ENCODE results near the gene BCL6B. TPM values are rescaled to one million over a fixed set of nuclear protein-coding genes. Genes with fewer than 3 reads are reported as not detected.

BCL6B gene
- total RNA-seq, 1 experiment from 2014 or later: 0.57 TPM

DNA sequence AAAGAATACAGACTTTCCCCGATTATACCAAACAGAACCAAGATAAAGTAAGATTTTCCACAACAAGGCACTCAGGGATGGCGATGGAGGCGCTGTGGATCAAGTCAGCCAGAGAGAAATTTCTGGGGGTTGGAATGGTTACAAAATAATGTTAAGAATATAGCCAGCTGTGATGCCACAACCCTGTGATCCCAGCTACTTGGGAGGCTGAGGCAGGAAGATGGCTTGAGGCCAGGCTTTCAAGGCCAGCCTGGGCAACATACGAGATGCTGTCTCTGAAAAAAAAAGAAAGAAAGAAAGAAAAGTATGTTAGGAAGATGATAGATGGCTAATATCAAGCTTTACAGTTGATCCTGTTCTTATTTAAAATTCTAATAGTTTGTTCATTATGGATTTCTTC lies 37.6 kb upstream of the BCL6B start (continued):
- TF ChIP-seq, protein P1, sequence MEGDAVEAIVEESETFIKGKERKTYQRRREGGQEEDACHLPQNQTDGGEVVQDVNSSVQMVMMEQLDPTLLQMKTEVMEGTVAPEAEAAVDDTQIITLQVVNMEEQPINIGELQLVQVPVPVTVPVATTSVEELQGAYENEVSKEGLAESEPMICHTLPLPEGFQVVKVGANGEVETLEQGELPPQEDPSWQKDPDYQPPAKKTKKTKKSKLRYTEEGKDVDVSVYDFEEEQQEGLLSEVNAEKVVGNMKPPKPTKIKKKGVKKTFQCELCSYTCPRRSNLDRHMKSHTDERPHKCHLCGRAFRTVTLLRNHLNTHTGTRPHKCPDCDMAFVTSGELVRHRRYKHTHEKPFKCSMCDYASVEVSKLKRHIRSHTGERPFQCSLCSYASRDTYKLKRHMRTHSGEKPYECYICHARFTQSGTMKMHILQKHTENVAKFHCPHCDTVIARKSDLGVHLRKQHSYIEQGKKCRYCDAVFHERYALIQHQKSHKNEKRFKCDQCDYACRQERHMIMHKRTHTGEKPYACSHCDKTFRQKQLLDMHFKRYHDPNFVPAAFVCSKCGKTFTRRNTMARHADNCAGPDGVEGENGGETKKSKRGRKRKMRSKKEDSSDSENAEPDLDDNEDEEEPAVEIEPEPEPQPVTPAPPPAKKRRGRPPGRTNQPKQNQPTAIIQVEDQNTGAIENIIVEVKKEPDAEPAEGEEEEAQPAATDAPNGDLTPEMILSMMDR (IDR thresholded peaks at IDR 0.05 in 2 of 3, conservative IDR thresholded peaks at IDR 0.05 in 1 of 3; ENCODE audit: borderline replicate concordance in 1 of 3, insufficient read depth in 1 of 3, low read depth in 2 of 3, low read length in 2 of 3): no peak
- TF ChIP-seq, protein P2, sequence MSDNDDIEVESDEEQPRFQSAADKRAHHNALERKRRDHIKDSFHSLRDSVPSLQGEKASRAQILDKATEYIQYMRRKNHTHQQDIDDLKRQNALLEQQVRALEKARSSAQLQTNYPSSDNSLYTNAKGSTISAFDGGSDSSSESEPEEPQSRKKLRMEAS (IDR thresholded peaks at IDR 0.05): no peak
- TF ChIP-seq POLR2AphosphoS5 (IDR thresholded peaks at IDR 0.05; ENCODE audit: low read depth, low read length) (no peak), JUND (IDR thresholded peaks at IDR 0.05) (no peak), EGR1 (IDR thresholded peaks at IDR 0.05; ENCODE audit: low read depth) (no peak), TCF7L2 (IDR thresholded peaks at IDR 0.05; ENCODE audit: borderline replicate concordance, extremely low read depth, insufficient read depth, insufficient read length) (no peak)

DNA sequence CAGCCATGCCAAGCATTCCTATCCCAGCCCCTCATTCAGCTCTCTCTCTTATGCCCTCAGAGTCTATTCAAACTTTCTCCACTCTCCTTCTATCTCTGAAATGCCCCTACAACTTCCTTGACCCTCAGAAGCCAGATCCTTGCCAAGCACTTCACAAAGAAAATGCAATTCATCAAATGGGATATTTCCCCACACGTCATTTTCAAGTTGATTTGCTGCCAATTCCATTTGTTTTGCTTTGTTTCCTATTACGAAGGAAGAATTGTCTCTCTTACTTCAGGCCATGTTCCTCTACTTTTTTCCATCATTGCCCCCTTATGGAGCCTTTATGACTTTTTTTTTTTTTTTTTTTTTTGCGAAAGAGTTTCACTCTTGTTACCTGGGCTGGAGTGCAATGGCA lies 36.2 kb upstream of the BCL6B start:
- POLR2A ChIA-PET: no interaction called here
- no peak overlapping the region for H3K4me3 ChIP-seq (replicated peaks in 1 of 2; ENCODE audit: low read depth in 1 of 2, low read length in 2 of 2)
- DNase-seq (ENCODE audit: low read depth, low spot score) (no peak), ATAC-seq (no peak)
- CTCF ChIA-PET: no interaction called here
- no peak overlapping the region for H2AFZ ChIP-seq (ENCODE audit: low read depth, low read length, poor library complexity, severe bottlenecking)
- H3K9me2 ChIP-seq (ENCODE audit: insufficient read depth): no peaks in the 10 kb centered on the region
- H3K27ac ChIP-seq (ENCODE audit: low read depth, low read length): no peak overlapping the region
- RAD21 ChIA-PET (ENCODE audit: low non-redundant PET in 1 of 2, low total read pairs in 2 of 2, uncharacterized antibody in 2 of 2, unreplicated experiment in 2 of 2): no interaction called here
- no TSS peak for BruUV-seq (replicated peaks)
- no peak overlapping the region for H3K9ac ChIP-seq (ENCODE audit: low read length)
- H3K79me2 ChIP-seq (ENCODE audit: insufficient read depth, low read length): no peaks in the 10 kb centered on the region
- H3K9me3 ChIP-seq (ENCODE audit: control insufficient read depth in 1 of 2, insufficient read depth in 1 of 2, low read depth in 1 of 2, low read length in 2 of 2): no peaks in the 10 kb centered on the region
- intact Hi-C loops (cut with micrococcal nuclease): no loop called here
- H4K20me1 ChIP-seq (ENCODE audit: insufficient read depth): no peaks in the 10 kb centered on the region
- TF ChIP-seq EZH2phosphoT487 (IDR thresholded peaks at IDR 0.05; ENCODE audit: borderline replicate concordance): no peak
- no peak for TF ChIP-seq TCF7L2 (IDR thresholded peaks at IDR 0.05; ENCODE audit: borderline replicate concordance, extremely low read depth, insufficient read depth, insufficient read length)
- TF ChIP-seq YY1 (IDR thresholded peaks at IDR 0.05; ENCODE audit: extremely low read depth, insufficient replicate concordance, low read depth, low read length): no peak
- no peak for TF ChIP-seq CBX3 (IDR thresholded peaks at IDR 0.05; ENCODE audit: low read depth)
- TF ChIP-seq EZH2 (IDR thresholded peaks at IDR 0.05): no peak
- TF ChIP-seq RAD21 (IDR thresholded peaks at IDR 0.05; ENCODE audit: low read depth): no peak
- TF ChIP-seq, protein P3, sequence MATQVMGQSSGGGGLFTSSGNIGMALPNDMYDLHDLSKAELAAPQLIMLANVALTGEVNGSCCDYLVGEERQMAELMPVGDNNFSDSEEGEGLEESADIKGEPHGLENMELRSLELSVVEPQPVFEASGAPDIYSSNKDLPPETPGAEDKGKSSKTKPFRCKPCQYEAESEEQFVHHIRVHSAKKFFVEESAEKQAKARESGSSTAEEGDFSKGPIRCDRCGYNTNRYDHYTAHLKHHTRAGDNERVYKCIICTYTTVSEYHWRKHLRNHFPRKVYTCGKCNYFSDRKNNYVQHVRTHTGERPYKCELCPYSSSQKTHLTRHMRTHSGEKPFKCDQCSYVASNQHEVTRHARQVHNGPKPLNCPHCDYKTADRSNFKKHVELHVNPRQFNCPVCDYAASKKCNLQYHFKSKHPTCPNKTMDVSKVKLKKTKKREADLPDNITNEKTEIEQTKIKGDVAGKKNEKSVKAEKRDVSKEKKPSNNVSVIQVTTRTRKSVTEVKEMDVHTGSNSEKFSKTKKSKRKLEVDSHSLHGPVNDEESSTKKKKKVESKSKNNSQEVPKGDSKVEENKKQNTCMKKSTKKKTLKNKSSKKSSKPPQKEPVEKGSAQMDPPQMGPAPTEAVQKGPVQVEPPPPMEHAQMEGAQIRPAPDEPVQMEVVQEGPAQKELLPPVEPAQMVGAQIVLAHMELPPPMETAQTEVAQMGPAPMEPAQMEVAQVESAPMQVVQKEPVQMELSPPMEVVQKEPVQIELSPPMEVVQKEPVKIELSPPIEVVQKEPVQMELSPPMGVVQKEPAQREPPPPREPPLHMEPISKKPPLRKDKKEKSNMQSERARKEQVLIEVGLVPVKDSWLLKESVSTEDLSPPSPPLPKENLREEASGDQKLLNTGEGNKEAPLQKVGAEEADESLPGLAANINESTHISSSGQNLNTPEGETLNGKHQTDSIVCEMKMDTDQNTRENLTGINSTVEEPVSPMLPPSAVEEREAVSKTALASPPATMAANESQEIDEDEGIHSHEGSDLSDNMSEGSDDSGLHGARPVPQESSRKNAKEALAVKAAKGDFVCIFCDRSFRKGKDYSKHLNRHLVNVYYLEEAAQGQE (IDR thresholded peaks at IDR 0.05; ENCODE audit: low read depth): no peak
- TF ChIP-seq ZNF274 (IDR thresholded peaks at IDR 0.05; ENCODE audit: low read depth, low read length): no peak
- no peak for TF ChIP-seq POLR2A (IDR thresholded peaks at IDR 0.05; ENCODE audit: borderline replicate concordance, extremely low read depth, insufficient read depth, insufficient read length)
- TF ChIP-seq JUND (IDR thresholded peaks at IDR 0.05): no peak
- TF ChIP-seq CEBPB (IDR thresholded peaks at IDR 0.05; ENCODE audit: low read depth): no peak
- TF ChIP-seq SIN3A (IDR thresholded peaks at IDR 0.05; ENCODE audit: low read depth): no peak
- TF ChIP-seq, protein P1 (IDR thresholded peaks at IDR 0.05 in 2 of 3, conservative IDR thresholded peaks at IDR 0.05 in 1 of 3; ENCODE audit: borderline replicate concordance in 1 of 3, insufficient read depth in 1 of 3, low read depth in 2 of 3, low read length in 2 of 3): no peak
- TF ChIP-seq ZFX (IDR thresholded peaks at IDR 0.05): no peak
- TF ChIP-seq, protein P2 (IDR thresholded peaks at IDR 0.05): no peak
- H3K4me1 ChIP-seq (ENCODE audit: control insufficient read depth in 1 of 2, insufficient read depth in 2 of 2, low read length in 2 of 2): no peaks in the 10 kb centered on the region
- H3K4me2 ChIP-seq (ENCODE audit: low read length): no peak overlapping the region
- no peaks in the 10 kb centered on the region for H3K36me3 ChIP-seq (ENCODE audit: control insufficient read depth in 1 of 2, insufficient read depth in 2 of 2, low read length in 2 of 2)
- H3K27me3 ChIP-seq (ENCODE audit: insufficient read depth, low read length): no peaks in the 10 kb centered on the region
